Measurements from ENCODE around the gene CCNH. TPM values are rescaled to one million over a fixed set of nuclear protein-coding genes. Genes with fewer than 3 reads are reported as not detected.
A peak's percentile ranks its signal among the peaks of the same experiment; 100 is the strongest.

CCNH gene
- total and polyA plus RNA-seq, 9 of the 15 experiments (the other 6 are each of a cell fraction or from before 2014, with no cell fraction given), result 100 to 213 (median 150) TPM

DNA sequence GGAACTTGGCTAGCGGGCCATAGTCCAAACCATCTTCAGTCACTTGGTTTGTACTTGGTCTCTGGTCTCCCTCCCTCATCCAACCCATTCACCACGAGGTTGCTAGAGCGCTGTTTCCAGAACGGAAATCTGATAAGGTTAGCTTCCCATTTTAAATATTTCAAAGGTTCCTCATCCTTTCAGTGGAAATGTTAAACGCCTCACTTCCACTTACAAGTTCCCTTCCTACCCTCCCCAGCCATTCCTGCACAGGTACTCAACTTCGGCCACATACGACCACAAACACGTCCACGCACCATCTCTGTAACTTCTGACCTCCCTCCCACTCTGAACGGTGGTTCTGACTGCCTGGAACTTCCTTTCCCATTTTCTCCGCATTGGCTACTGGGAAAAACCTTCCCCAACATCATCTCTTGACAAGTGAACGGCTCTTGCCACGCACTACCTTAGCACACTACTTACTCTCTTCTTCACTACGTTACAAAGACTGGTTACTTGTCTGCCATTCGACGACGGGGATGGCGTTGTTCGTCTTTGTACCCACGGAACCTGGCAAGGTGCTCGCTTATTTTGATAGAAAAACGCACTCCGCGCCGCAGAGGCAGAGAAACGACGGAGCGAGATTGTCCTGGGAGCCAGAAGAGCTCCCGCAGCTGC is 629 bp downstream of the CCNH start (continued):
- TF ChIP-seq, protein P1, sequence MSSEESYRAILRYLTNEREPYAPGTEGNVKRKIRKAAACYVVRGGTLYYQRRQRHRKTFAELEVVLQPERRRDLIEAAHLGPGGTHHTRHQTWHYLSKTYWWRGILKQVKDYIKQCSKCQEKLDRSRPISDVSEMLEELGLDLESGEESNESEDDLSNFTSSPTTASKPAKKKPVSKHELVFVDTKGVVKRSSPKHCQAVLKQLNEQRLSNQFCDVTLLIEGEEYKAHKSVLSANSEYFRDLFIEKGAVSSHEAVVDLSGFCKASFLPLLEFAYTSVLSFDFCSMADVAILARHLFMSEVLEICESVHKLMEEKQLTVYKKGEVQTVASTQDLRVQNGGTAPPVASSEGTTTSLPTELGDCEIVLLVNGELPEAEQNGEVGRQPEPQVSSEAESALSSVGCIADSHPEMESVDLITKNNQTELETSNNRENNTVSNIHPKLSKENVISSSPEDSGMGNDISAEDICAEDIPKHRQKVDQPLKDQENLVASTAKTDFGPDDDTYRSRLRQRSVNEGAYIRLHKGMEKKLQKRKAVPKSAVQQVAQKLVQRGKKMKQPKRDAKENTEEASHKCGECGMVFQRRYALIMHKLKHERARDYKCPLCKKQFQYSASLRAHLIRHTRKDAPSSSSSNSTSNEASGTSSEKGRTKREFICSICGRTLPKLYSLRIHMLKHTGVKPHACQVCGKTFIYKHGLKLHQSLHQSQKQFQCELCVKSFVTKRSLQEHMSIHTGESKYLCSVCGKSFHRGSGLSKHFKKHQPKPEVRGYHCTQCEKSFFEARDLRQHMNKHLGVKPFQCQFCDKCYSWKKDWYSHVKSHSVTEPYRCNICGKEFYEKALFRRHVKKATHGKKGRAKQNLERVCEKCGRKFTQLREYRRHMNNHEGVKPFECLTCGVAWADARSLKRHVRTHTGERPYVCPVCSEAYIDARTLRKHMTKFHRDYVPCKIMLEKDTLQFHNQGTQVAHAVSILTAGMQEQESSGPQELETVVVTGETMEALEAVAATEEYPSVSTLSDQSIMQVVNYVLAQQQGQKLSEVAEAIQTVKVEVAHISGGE (CRISPR knock-in tag; IDR thresholded peaks at IDR 0.05), result 0 out of 6 replicates have a peak, but pooled peaks of 1 of the 3 experiments have one; percentile 47
- TF ChIP-seq FOXO4 (CRISPR knock-in tag; IDR thresholded peaks at IDR 0.05) (no peak), ZNF174 (CRISPR knock-in tag; IDR thresholded peaks at IDR 0.05) (no peak), ZBTB49 (CRISPR knock-in tag; IDR thresholded peaks at IDR 0.05; ENCODE audit: borderline replicate concordance) (no peak), MGA (IDR thresholded peaks at IDR 0.05) (no peak; the same call in 1 of the 2 replicates), NBN (IDR thresholded peaks at IDR 0.05; ENCODE audit: low read depth) (0 out of 2 replicates have a peak, but pooled peaks have one; percentile 45)

Measured in K562 (cell line).